Esophagus muscularis mucosa (tissue), 4 donors: ENCODE measurements around the gene B4GALNT1. TPM values are rescaled to one million over a fixed set of nuclear protein-coding genes. Genes with fewer than 3 reads are reported as not detected.
A peak's percentile ranks its signal among the peaks of the same experiment; 100 is the strongest.

Source experiments
- DNase-seq: peaks from one replicate; pipeline ENCODE4 v3.0.0-alpha.2; 2017; ENCODE audit errors: extremely low spot score
- H3K27ac ChIP-seq, 4 donors: fragments of 200-600 bp; sonication (generic); replicated peaks in 1 of 4; 1 replicate in 3 of 4; 2 replicates in 1 of 4; pipeline ENCODE4 v1.5.1; 2016 to 2019; ENCODE audit warnings: mild to moderate bottlenecking in 1 of 4
- H3K27me3 ChIP-seq, 4 donors: fragments of 200-600 bp; sonication (generic); one replicate each; pipeline versions ENCODE4 v1.5.1 to v1.6.0; 2016 to 2019
- H3K36me3 ChIP-seq, 4 donors: fragments of 200-600 bp; sonication (generic); one replicate each; pipeline ENCODE4 v1.5.1; 2016 to 2019
- H3K4me1 ChIP-seq, 4 donors: fragments of 200-600 bp; sonication (generic); one replicate each; pipeline ENCODE4 v1.5.1; 2016 to 2019
- H3K4me3 ChIP-seq, 4 donors: fragments of 200-600 bp; sonication (generic); 1 replicate in 2 of 4; 2 replicates in 2 of 4; pipeline ENCODE4 v1.5.1; 2016 to 2019; ENCODE audit warnings: mild to moderate bottlenecking in 4 of 4, moderate library complexity in 1 of 4
- H3K9me3 ChIP-seq, 4 donors: fragments of 200-600 bp; sonication (generic); 1 replicate in 3 of 4; 2 replicates in 1 of 4; pipeline ENCODE4 v1.5.1; 2016 to 2019
- CTCF ChIP-seq, 3 experiments: fragments of 200-600 bp in 2 of 3; fragments of 450-650 bp in 1 of 3; sonication (generic) in 2 of 3; IDR thresholded peaks; one replicate each; pipeline ENCODE4 v1.5.1; 2017 to 2019; ENCODE audit warnings: antibody characterized with exemption in 3 of 3, mild to moderate bottlenecking in 2 of 3, moderate library complexity in 1 of 3
- EP300 ChIP-seq: sonication (generic); formaldehyde crosslinking; IDR thresholded peaks from one replicate; pipeline ENCODE4 v1.6.1; 2017; ENCODE audit warnings: antibody characterized with exemption
- POLR2A ChIP-seq: fragments of 450-650 bp; IDR thresholded peaks from one replicate; pipeline ENCODE4 v1.6.1; 2017; ENCODE audit warnings: antibody characterized with exemption, moderate library complexity, mild to moderate bottlenecking, low read depth
- POLR2AphosphoS5 ChIP-seq, 2 donors: sonication (generic); formaldehyde crosslinking; IDR thresholded peaks; one replicate each; pipeline ENCODE4 v1.6.1; 2017; ENCODE audit warnings: antibody characterized with exemption in 2 of 2
- WGBS: methylation state at CpG from one replicate; pipeline ENCODE4 v1.1.5; 2018; 5-methylcytosine and 5-hydroxymethylcytosine counted together
- intact Hi-C: fragments of 100-400 bp; cut with DNase I; formaldehyde crosslinking; loops from one replicate; pipeline ENCODE4 v1.15.1; 2023
- total RNA-seq, 4 donors: library from RNA; depleted of rRNA; stranded (reverse); fragments of >200 nt; gene quantifications; one replicate each; pipeline versions ENCODE4 v1.1.0 to v1.2.1, GENCODE V29; 2016

The B4GALNT1 gene
- total RNA-seq, 4 donors from 2014 or later, result 2.8 to 10.9 (median 7.3) TPM

DNA sequence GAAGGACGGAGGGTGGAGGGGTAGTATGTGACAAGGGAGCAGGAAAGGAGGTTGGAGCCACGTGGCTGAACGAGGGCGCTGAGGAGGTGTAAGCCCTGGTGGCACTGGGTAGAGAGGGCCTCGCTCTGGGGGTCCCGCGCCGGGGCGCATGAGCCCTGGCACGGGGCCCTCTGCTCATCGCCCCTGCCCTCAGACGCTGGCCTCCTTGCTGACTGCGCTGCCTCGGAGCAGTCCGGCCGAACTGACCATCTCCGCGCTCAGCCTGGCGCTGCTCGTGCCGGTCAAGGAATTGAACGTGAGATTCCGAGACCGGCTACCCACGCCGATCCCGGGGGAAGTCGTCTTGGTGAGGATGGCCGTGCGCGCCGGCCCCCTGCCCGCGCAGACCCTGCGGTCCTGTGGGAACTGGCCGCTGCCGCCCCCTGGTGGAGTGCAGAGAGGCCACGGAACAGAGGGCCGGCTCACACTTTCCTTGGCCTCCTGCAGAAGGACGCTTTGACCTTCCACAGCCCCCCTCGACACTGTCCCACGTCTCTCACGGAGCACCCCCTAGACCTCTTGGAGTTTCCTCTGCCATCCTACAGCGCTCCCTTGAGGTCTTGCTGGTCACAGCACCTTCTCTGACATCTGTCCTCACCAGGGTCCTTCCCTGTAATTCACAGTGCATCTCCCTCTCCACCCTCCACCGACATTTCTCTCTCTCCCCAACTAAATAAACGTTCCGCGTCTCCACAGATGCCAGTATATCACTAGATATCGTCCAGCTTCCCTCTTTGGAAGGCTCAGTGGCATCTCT, 11.3 kb downstream of the B4GALNT1 start:
- Histone ChIP-seq H3K36me3 (peaks cover 0 to 43% (median 18%) of the 10 kb centered on the region in 4 donors), H3K27me3 (peaks cover 0 to 44% (median 4%) of the 10 kb centered on the region in 4 donors), H3K27ac (no peak overlapping the region), H3K9me3 (no peaks in the 10 kb centered on the region), H3K4me1 (peaks cover 20 to 42% (median 28%) of the 10 kb centered on the region in 4 donors), H3K4me3 (peak overlapping the region; percentile 43 to 59 (median 49))
- no peak for DNase-seq
- WGBS, result 3% methylated on average over 47 of the region's 49 CpGs
- TF ChIP-seq POLR2A, result no peak
- peak; percentile 39 to 44 for TF ChIP-seq POLR2AphosphoS5 (IDR thresholded peaks at IDR 0.05)
- no peak for TF ChIP-seq EP300
- peak; percentile 91 to 94 (median 93) for TF ChIP-seq CTCF (IDR thresholded peaks at IDR 0.05)
- intact Hi-C loops, result loop anchor here (1.0 kb wide), 1 partner anchor 38 kb away; no protein-coding TSS in a partner anchor

DNA sequence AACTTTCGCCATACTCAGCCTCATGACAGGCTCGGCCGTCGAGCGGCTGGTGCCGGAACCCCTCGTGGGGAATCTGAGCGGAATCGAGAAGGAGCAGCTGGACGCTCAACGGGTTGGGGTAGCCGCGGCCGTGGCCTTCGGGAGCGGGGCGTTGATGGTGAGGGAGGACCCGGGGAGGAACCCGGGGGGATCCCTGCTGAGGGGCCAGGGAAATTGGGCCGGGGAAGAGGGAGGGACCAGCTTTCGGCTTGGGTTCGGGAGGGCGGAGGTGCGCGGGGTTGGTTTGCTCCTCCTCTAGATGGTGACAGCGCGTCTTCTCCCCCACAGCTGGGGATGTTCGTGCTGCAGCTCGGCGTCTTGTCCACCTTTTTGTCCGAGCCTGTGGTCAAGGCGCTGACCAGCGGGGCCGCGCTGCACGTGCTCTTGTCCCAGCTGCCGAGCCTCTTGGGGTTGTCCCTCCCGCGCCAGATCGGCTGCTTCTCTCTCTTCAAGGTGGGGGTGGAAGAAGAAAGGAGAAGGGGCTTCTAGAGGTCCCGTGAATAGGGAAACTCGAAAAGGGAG, 12.0 kb downstream of the B4GALNT1 start:
- Histone ChIP-seq H3K27me3 (peaks cover 0 to 38% (median 4%) of the 10 kb centered on the region in 4 donors), H3K4me3 (peak overlapping the region; percentile 43 to 59 (median 49)), H3K4me1 (peaks cover 22 to 42% (median 29%) of the 10 kb centered on the region in 4 donors), H3K36me3 (peaks cover 1 to 43% (median 18%) of the 10 kb centered on the region in 4 donors), H3K27ac (no peak overlapping the region), H3K9me3 (no peaks in the 10 kb centered on the region)
- WGBS, result 33% methylated on average over 25 of the region's 42 CpGs
- TF ChIP-seq POLR2AphosphoS5 (IDR thresholded peaks at IDR 0.05) (no peak), CTCF (IDR thresholded peaks at IDR 0.05) (no peak), EP300 (no peak), POLR2A (no peak)
- intact Hi-C loops, result loop anchor here (1.0 kb wide), 1 partner anchor 38 kb away; no protein-coding TSS in a partner anchor
- DNase-seq, result no peak

GRCh38 chr12:57620245-57620935, 12.6 kb downstream of the B4GALNT1 start:
- DNase-seq, result no peak
- peaks cover 0 to 31% (median 4%) of the 10 kb centered on the region in 4 donors for H3K27me3 ChIP-seq

More at GRCh38 chr12:57620245-57620935, 12.6 kb downstream of the B4GALNT1 start:
- no peak overlapping the region for H3K27ac ChIP-seq
- peak overlapping the region in 2 of 4 donors; percentile 48 to 50 for H3K4me3 ChIP-seq
- TF ChIP-seq POLR2A (no peak), EP300 (no peak), CTCF (IDR thresholded peaks at IDR 0.05) (no peak)
- WGBS, result 64% methylated on average over 4 of the region's 13 CpGs
- H3K4me1 ChIP-seq, result peaks cover 28 to 47% (median 34%) of the 10 kb centered on the region in 4 donors
- intact Hi-C loops, result no loop called here
- H3K36me3 ChIP-seq, result peaks cover 6 to 43% (median 19%) of the 10 kb centered on the region in 4 donors
- no peaks in the 10 kb centered on the region for H3K9me3 ChIP-seq
